ENCODE measurements around the gene LNPEP. TPM values are rescaled to one million over a fixed set of nuclear protein-coding genes. Genes with fewer than 3 reads are reported as not detected.

The LNPEP gene
- total and polyA plus RNA-seq, 2 of the 4 experiments (the other 2 are of a cell fraction) = 3.6 to 27.4 TPM

GRCh38 chr5:96978812-96979449 is 43.1 kb downstream of the LNPEP start:
- Histone ChIP-seq H3K79me1 (ENCODE audit: low read depth in 1 of 2, low read length in 2 of 2) (peaks cover 14 to 25% of the 10 kb centered on the region in 2 experiments; a peak in 3 of 4 replicates), H3K4me3 (ENCODE audit: insufficient read depth, low read depth, low read length) (no peak overlapping the region), H3K36me3 (ENCODE audit: control insufficient read depth, insufficient read depth, low read length) (peaks cover 4% of the 10 kb centered on the region), H3K4me1 (ENCODE audit: control insufficient read depth, insufficient read depth, low read length) (peaks cover 11% of the 10 kb centered on the region), H4K8ac (ENCODE audit: low read depth in 2 of 2, low read length in 2 of 2) (peak overlapping the region in 1 of 2 experiments; percentile 61; a peak in 3 of 4 replicates), H3K4me2 (ENCODE audit: low read depth, low read length) (peak overlapping the region; percentile 57), H2BK5ac (ENCODE audit: low read depth, low read length, poor library complexity, severe bottlenecking) (peak overlapping the region; percentile 66), H4K20me1 (ENCODE audit: insufficient read depth, low read length) (peaks cover 16% of the 10 kb centered on the region; the same call in 1 of the 2 replicates), H3K23ac (ENCODE audit: low read depth, low read length) (peak overlapping the region; percentile 78), H4K5ac (ENCODE audit: low read depth, low read length) (no peak overlapping the region), H3K9ac (ENCODE audit: low read depth, low read length) (no peak overlapping the region), H3K4ac (ENCODE audit: low read depth, low read length) (peak overlapping the region; percentile 83), H3K9me3 (ENCODE audit: control insufficient read depth, insufficient read depth, low read length) (no peaks in the 10 kb centered on the region), H3K18ac (ENCODE audit: low read depth, low read length) (peak overlapping the region; percentile 68; the same call in 1 of the 2 replicates), H3K56ac (ENCODE audit: extremely low read depth, insufficient read depth, low read length) (no peak overlapping the region), H2BK15ac (ENCODE audit: low read depth, low read length) (no peak overlapping the region), H3K9me1 (ENCODE audit: insufficient read depth, low read length) (peaks cover 17% of the 10 kb centered on the region), H2AK9ac (replicated peaks; ENCODE audit: low read depth, low read length, poor library complexity) (no peak overlapping the region), H2BK20ac (ENCODE audit: low read depth, low read length) (peak overlapping the region; percentile 80), H4K91ac (ENCODE audit: insufficient read depth, low read depth, low read length) (peak overlapping the region; percentile 38; the same call in 1 of the 2 replicates), H2BK120ac (ENCODE audit: low read depth, low read length) (peak overlapping the region; percentile 48; the same call in 1 of the 2 replicates), H3K14ac (replicated peaks; ENCODE audit: low read depth, low read length) (peak overlapping the region; percentile 64), H3K27ac (ENCODE audit: insufficient read depth, low read length) (peak overlapping the region; percentile 25; the same call in 1 of the 2 replicates), H2AFZ (replicated peaks; ENCODE audit: low read length, poor library complexity) (peak overlapping the region; percentile 59), H2AK5ac (ENCODE audit: low read depth, low read length) (peak overlapping the region; percentile 92; the same call in 1 of the 2 replicates), H3K27me3 (ENCODE audit: control insufficient read depth, insufficient read depth, low read length) (no peaks in the 10 kb centered on the region; the same call in 1 of the 2 replicates)
- intact Hi-C loops (cut with micrococcal nuclease) = no loop called here
- POLR2A ChIA-PET (ENCODE audit: unreplicated experiment) = interaction anchor here (0.9 kb wide), 1 partner anchor 43 kb away, joined by 6 read pairs; the partner anchor contains the start of gene LNPEP
- no TSS peak for BruUV-seq (replicated peaks)
- CTCF ChIA-PET = interaction anchor here (0.5 to 2.1 kb wide), 3 partner anchors 8 to 122 kb away, joined by 3 to 8 read pairs (median 3); no protein-coding TSS in a partner anchor
- DNase-seq (peak; percentile 78), ATAC-seq (ENCODE audit: low read depth) (peak; percentile 80)
- in situ Hi-C loops (cut with MboI; ENCODE audit: low sequenced_read_pairs) = no loop called here
- 28% methylated on average over 2 of the region's 5 CpGs; no CpG with 5 or more reads in 1 of the 2 experiments for WGBS, 2 experiments (ENCODE audit: extremely low coverage in 2 of 2, insufficient read length in 1 of 2)
- no peak for TF ChIP-seq MXI1 (IDR thresholded peaks at IDR 0.05; ENCODE audit: borderline replicate concordance, low read depth, low read length)
- peak; percentile 64 for TF ChIP-seq FOS (IDR thresholded peaks at IDR 0.05; ENCODE audit: low read depth, low read length)
- dilution Hi-C loops (cut with HindIII; ENCODE audit: low sequenced_read_pairs, unreplicated experiment) = no loop called here
